HEK293T (cell line): ENCODE data around the gene C10orf71.

Experiments
- ARNT ChIP-seq: fragments of 450-650 bp; IDR thresholded peaks from 2 replicates; pipeline ENCODE4 v1.6.1; 2017; ENCODE audit warnings: mild to moderate bottlenecking
- BHLHE40 ChIP-seq: fragments of 450-650 bp; IDR thresholded peaks from 2 replicates; pipeline ENCODE4 v1.6.1; 2016; ENCODE audit warnings: mild to moderate bottlenecking, moderate library complexity, borderline replicate concordance
- LEF1 ChIP-seq: fragments of 450-650 bp; IDR thresholded peaks from 2 replicates; pipeline ENCODE4 v1.6.1; 2017; ENCODE audit warnings: mild to moderate bottlenecking, borderline replicate concordance

- no peak for TF ChIP-seq ARNT
- TF ChIP-seq LEF1: no peak
- no peak for TF ChIP-seq BHLHE40
These were observed 11.2 kb upstream of the C10orf71 start for GRCh38 chr10:49287689-49288340.
